IPS-18c (cell line): Measurements from ENCODE around the gene ATF7IP.

Source experiments
- H3K4me3 ChIP-seq: 2 replicates; pipeline ENCODE4 v1.7.0; 2013; ENCODE audit warnings: low read depth, mild to moderate bottlenecking, low read length, moderate library complexity; ENCODE audit not compliant: insufficient read depth
- H3K9me3 ChIP-seq: one replicate; pipeline ENCODE4 v1.6.1; 2013; ENCODE audit warnings: mild to moderate bottlenecking, low read length, moderate library complexity; ENCODE audit not compliant: control insufficient read depth, insufficient read depth

ATF7IP gene

DNA sequence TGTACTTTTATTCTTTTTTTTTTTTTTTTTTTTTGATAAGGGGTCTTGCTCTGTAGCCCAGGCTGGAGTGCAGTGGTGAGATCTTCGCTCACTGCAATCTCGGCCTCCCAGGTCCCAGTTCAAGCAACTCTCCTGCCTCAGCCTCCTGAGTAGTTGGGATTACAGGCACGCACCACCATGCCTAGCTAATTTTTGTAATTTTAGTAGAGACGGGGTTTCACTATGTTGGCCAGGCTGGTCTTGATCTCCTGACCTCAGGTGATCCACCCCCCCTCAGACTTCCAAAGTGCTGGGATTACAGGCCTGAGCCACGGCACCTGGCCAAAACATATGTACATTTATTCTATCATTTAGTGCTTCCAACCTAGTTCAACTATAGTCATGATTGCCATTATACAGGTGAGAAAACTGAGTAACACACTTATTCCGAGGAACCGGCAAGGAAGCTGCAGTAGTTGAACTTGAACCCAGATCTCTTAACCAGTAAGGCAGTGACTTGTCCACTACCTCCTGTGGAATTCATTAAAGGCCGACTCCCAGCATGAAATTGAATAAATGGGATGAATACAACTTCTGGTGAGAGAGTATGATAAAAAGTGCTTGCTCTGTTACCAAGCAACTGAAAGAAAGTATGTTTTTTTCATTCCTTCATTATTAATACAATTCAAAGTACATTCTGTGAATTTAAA lies 755 bp upstream of the ATF7IP start:
- Histone ChIP-seq H3K4me3 (no peak overlapping the region; the same call in 1 of the 2 replicates), H3K9me3 (no peaks in the 10 kb centered on the region)

DNA sequence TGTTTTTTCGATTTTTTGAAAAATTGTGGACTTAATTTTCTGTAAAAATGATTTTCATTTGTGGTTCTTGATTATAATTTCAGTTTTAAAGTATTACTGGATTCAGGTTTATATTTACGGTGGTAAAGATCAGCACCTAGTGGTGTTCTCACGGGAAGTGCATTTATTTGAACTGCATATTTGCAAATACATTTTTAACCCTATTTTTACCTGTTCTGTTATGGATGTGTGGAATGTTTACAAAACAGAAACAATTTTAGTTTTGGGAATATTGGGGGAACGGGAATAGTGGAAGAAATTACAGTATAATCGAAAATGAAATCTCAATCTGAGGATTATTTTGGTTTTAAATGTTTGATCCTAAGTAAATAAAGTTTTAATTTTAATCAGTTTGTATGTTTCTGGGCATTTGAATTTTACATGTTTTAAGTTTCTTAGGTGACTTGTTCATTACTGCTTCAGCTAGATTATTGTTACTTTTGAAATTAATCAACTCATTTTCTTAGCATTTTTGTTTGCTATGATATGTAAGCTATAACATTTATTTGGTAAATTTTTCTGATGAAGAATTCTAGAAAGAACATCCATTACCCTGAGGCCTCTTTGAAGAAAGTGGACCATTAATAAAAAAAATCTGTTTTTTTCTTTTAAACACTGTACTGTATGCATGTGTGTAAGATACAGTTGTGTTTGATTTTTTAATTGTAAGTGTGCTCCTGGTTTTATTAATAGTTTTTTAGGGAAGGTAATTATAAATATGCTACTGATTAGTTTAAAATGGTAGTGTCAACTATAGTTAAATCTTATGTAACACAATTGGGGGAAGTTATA lies 942 bp downstream of the ATF7IP start:
- H3K4me3 ChIP-seq, result peak overlapping the region; percentile 67

DNA sequence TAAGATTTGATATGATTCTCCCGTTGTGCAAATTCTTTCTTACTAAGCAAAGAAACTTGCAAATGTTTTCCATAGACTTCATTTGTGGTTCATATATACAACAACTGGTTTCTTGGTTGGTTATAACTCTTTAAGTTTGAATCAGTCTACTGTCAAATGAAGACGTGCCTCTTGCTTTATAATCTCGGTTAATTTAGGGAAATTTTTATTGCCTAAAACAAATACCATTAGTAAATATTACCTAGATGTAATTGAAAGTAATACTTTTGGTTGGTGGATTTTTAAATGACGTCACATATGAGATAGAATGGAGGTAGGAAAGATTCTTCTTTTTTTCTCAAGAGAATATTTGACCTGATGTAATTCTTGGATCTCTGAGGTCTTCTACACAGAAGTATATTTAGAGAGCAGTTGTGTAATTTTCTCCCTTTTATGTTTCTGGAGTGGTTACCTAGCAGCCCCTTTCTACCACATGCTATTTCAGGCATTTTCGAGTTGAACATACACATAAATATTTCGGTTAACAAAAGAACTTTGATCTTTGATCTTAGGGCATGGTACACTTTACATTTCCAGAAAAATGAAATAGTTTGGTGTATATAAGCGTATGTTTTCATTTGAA lies 1.7 kb downstream of the ATF7IP start:
- Histone ChIP-seq H3K4me3 (no peak overlapping the region; the same call in 1 of the 2 replicates), H3K9me3 (no peaks in the 10 kb centered on the region)

More for the DNA sequence above, 942 bp downstream of the ATF7IP start:
- H3K9me3 ChIP-seq, result no peaks in the 10 kb centered on the region

DNA sequence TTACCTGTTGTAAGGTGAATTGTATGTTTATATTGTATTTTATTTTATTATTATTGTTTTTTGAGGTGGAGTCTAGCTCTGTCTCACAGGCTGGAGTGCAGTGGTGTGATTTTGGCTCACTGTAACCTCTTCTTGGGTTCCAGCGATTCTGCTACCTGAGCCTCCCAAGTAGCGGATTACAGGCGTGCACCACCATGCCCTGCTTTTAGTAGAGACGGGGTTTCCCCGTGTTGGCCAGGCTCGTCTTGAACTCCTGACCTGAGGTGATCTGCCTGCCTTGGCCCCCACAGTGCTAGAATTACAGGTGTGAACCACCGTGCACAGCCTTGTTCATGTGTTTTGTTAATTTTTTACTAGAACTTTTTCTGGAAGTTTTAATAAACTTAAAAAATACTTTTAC lies 3.8 kb downstream of the ATF7IP start:
- Histone ChIP-seq H3K4me3 (no peak overlapping the region), H3K9me3 (no peaks in the 10 kb centered on the region)

DNA sequence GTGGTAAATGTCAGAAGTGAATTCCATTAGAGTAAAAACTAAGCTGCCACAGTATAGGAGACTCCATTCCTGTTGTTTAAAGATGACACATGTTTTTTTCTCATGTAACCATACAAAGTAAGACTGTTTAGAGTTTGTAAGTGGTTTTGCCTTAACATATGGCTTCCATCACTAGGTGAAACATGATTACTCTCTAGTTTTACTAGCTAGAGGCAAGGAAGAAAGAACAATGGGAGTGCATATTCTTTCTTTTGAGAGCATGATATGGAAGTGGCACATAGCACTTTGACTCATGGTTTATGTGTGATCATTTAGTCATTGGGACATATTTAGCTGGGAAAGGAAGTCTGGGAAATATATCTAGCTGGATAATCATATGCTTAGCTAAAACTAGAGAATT lies 7.7 kb downstream of the ATF7IP start:
- Histone ChIP-seq H3K9me3 (no peaks in the 10 kb centered on the region), H3K4me3 (no peak overlapping the region)

DNA sequence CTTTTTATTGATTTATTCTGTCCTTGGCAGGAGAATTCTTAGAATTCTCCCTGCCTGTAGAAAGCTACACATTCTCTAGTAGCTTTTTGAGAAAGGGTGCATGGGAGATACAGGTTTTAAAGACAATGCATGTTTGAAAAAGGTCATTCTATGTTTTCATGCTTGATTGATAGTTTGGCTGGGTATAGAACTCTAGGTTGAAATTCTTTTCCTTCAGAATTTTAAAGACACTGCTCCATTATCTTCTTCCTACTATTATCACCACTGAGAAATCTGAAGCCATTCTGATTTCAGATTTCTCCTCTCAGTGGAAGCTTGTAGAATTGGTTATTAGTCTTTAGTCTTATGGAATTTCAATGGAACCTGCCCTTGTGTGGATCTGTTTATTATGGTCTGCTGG lies 14.0 kb downstream of the ATF7IP start:
- no peak overlapping the region for H3K4me3 ChIP-seq
- H3K9me3 ChIP-seq, result peaks cover 6% of the 10 kb centered on the region

DNA sequence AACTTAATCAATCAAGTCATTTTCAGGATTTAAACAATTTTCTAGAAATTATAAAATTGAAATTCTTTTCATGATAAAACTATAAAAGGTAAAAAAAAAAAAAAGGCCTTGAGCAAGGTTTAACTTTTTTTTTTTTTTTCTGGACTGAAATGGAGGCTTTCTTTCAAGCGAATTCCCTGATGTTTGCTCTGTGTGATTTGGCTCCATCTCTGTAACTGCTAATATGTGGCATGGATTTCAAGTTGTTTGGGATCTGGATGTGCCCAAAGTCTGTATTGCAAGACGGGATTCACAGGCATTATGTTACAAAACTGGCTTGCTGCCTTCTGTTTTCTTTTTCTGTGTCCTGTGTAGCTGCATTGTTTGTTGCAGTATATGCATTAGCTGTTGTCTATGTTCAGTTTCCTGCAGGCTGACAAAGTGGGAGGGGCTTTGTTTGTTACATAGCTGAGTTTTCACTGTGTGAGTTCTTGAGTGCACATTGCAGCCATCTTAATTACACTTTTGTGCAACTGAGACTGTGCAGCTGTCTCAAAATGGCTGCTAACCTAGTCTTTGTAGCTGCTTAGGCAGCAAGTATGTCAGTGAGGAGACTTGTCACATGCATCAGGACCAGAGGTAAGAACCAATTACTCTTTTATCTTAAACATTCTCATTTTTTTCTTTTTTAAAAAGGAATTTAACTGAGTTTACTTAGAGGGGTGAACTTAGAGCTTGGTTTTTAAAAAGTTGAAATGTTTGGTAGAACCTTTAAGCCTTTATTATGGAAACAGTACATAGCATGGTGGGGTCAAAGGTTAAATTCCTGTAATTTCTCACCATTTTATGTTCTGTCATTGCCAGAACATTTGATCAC lies 19.5 kb downstream of the ATF7IP start:
- no peak overlapping the region for H3K4me3 ChIP-seq
- no peaks in the 10 kb centered on the region for H3K9me3 ChIP-seq

DNA sequence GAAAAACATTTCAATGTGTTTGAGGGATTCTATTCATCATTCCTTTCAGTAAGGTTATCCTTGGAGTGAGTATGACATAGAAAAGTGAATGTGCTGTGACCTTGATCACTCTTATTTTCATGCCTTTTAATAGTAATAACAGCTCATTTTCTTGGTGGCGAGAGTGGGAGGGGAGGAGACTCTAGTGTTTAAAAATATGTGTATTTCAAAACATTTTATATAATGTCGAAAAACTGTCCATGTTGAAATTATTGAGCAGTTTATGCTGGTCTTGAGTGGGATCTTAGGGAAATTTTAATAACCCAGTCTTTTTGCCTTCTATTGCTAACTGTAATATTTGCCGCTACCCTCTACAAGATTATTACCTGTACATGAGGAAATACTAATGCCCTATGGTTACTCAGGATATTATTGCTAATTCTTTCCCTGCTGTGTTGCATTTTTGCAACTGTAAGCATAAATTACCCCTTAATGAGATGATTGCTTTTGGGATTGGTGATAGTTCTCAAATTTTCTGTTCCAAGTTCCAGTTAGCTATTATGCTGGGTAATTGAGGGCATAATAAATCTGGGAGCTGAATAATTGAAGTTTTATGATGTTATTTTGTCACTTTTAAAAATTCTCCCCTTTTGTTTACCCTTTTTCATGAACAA lies 21.9 kb downstream of the ATF7IP start:
- Histone ChIP-seq H3K4me3 (no peak overlapping the region), H3K9me3 (no peaks in the 10 kb centered on the region)

DNA sequence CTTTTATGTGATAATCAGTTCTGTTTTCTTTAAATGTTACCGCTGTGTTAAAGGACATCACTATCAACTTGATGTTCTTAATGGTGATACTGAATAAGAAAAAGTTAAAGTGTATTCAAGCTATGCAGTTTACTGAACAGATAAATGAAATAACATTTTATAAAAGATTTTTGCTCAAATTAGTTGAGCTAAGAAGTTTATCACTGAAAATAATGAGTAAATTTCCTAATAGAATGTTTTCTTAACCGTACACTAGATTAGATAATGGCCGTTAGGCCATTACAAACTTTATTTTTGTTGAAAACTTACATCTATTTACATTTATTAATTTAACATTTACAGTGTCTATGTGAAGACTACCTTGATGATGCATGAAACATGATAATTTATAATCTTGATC lies 25.0 kb downstream of the ATF7IP start:
- no peak overlapping the region for H3K4me3 ChIP-seq
- no peaks in the 10 kb centered on the region for H3K9me3 ChIP-seq

DNA sequence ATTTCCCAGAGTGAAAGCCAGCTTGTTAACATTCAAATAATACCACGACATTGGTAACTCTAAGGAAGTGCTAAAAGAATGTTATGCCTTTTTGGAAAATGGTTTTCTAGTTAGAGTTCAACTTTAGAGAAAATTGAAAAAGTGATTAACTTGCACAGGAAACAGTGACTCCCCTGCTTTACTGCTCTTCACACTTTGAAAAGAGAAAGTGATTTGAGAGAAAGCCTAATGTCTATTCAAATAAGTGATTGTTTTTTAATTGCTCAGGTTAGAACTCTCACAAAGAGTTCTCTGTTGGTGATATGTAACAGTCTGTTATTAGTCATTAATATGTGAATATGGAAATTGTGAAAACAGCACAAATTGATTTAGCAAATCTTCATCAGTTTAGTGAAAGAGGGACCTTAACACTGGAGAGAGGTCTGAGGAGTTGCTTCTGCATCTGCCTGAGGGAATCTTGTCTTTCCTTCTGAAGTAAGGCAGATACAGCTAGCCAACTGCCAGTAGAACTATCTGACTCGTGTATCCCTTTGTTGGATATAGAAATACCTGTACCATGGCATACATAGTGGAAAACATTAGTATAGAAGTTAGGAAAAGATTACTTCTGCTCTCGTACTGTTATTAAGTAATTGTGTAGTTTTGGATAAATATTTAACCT lies 25.5 kb downstream of the ATF7IP start:
- Histone ChIP-seq H3K9me3 (no peaks in the 10 kb centered on the region), H3K4me3 (no peak overlapping the region)

DNA sequence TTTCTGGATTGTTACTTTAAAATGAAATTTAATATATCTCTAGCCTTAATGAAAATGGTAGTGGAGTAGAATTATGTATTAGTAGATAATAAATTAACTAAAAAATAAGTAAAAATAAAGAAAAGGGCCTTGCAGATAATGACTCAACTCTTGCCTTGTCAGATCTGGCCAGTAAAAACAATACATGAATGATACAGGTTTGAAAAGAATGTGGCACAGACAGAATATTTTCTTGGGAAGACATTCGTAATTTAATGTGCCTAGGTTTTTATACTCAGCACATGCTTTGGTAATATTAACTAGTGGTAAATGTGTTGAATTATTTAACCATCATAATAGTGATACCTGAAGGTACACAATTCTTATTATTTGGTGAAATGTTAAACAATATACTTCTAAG lies 28.3 kb downstream of the ATF7IP start:
- no peak overlapping the region for H3K4me3 ChIP-seq

DNA sequence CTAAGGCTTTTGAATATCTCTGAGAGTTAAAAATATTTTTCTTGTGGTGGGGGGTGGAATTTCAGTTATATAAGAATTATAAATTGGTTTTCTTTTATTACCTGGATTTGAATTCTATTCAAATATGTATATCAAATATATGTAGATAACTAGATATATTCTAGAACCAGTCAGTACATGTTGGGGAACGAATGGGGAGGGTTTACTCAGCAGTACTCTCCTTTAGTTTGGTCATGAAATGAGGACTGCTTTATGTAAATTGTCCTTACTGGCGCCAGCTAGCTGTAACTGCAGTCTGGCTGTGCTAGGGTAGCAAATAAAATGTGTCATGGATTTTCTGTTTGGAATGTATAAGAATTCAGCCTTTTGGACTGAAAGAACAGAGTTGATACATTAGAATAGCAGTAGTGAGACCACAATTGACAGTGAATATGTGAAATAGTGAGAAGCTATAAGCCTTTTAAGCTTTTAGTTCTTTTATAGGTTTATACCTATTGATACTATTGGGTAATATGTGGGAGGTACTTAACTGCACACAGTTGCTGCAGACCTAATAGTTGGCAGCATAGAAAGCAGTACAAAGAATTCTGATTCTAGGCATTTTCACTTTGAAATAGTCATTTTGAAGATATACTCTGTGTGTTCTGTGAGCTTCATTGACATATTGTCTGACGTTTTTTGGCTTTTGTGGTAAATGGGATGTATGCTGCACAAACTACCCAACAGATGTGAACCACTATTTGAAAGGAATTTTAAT lies 29.0 kb downstream of the ATF7IP start:
- no peaks in the 10 kb centered on the region for H3K9me3 ChIP-seq
- H3K4me3 ChIP-seq, result no peak overlapping the region

More for the DNA sequence above, 28.3 kb downstream of the ATF7IP start:
- no peaks in the 10 kb centered on the region for H3K9me3 ChIP-seq

DNA sequence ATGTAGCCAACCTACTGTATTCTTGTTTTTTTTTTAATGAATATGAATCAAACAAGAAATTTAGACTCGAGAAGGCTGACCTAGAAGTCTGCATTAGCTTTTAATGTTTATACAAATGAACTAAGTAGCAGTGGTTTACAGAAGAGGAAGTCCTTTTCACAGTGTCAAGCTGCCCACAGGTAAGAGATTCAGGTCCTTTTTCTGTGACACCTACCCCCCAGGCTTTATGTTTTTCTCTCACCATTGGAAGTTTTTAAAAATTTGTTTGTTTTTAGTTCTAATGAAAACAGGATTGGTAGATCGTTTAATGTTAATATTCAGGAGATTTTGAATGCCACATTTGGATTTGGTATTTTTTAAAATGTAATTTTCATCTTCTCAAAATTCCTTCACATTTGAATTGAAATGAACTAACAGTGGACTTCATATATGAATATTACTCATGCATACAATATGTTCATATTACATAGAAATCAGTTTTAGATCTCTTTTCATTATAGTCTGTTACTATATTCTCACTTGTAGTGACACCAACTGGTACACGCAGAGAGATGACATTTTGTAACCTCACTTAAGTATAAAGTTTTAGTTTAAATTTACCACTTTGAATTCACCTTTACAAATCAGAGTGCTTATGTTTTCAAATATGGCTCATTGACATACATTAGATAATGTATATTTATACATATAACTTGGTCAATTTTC lies 29.7 kb downstream of the ATF7IP start:
- H3K4me3 ChIP-seq, result no peak overlapping the region
- H3K9me3 ChIP-seq, result no peaks in the 10 kb centered on the region

DNA sequence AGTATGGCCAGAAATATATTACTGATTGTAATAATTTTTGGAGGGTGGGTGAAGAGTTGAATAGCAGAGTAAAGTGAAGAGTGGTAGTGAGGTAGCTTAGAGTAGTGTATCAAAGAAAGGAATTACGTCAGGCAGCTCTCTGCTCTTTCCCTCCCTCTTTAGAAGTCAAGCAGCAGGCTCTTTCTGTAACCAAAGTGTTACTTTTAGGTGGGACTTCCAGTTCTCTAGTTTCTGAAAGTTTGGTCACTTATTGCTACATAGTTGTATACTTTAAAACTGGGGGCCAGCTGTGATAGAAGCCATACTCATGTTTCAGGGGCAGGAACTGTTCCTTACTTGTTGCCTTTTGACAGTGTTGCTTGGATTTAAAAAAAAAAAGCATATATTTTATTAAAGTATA lies 30.6 kb downstream of the ATF7IP start:
- H3K4me3 ChIP-seq, result no peak overlapping the region
- H3K9me3 ChIP-seq, result no peaks in the 10 kb centered on the region

DNA sequence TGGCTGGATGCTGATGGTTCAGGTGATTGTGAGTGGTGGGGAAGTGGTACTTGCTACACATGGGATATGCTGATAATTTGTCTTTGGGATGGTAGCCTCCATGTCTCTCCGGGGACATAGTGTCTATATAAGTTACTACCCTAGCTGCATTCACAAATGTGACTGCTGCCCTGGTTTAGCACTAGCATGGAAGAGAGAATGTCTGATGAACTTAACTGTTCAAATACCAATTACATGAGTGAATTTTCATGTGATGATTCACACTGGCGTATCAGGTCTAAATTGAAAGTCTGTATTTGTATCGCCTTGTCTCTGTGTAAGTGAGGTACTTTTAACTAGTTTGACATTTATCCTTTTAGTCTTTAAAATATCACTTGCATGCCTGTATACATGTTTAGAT lies 34.4 kb downstream of the ATF7IP start:
- Histone ChIP-seq H3K4me3 (no peak overlapping the region), H3K9me3 (no peaks in the 10 kb centered on the region)
